ENCODE data around the gene PRPF6. TPM values are rescaled to one million over a fixed set of nuclear protein-coding genes. Genes with fewer than 3 reads are reported as not detected.
A peak's percentile ranks its signal among the peaks of the same experiment; 100 is the strongest.

The PRPF6 gene
- total and polyA plus RNA-seq, 2 of the 13 experiments (the other 11 are each of a cell fraction or from before 2014, with no cell fraction given) = 63.7 to 101 TPM

DNA sequence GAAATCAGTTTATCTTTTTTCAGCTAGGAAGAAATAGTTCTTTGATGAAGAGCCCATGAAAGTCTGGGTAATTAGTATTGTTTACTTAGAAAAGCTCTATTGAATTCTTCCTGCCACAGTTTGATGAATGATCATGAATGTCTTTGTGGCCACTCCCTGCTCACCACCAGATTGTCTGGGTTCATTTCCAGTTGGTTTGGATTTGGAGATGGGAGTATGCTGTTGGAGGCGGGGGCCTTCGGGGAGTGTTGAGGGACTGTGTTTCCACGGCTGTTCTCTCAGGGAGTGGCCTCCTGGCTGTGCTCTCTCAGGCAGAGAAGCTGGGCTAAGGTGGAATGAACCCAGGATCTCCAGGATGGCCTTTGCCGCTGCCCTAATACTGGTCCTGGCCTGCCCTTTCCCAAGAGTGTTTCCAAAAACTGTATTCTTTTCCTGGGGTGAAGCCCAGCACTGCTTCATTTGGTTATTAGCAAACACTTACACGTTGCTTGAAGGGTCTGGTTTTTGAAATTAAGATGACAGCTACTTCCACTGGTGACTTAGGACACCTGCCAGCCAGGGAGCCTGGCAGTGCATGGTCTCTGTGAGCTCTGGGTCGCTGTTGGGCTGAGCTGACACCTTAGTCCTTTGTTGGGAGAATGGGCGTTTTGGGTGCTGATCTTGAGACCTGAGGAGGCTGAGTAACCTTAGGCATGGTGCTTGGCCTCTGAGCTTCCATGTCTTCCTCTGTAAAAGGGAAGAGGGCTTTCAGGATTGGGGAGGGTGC is 23.2 kb downstream of the PRPF6 start:
- H2AFZ ChIP-seq (ENCODE audit: low read length) = no peak overlapping the region
- ChIA-PET POLR2A (interaction anchor here (1.0 kb wide), 1 partner anchor 11 kb away, joined by 3 read pairs; no protein-coding TSS in a partner anchor), CTCF (ENCODE audit: low intra/inter-chr PET ratio, low total read pairs) (no interaction called here)
- in situ Hi-C loops (cut with HindIII; ENCODE audit: extremely low pct_ligation_motif_present, low pct_unique_long_range_greater_than_20kb) (no loop called here), intact Hi-C loops (cut with micrococcal nuclease; ENCODE audit: unreplicated experiment) (no loop called here)
- no peak for TF ChIP-seq ZNF24 (IDR thresholded peaks at IDR 0.05)
- TF ChIP-seq RBM22 (optimal IDR thresholded peaks at IDR 0.05; ENCODE audit: low read length) = peak; percentile 60
- TF ChIP-seq, protein P1, sequence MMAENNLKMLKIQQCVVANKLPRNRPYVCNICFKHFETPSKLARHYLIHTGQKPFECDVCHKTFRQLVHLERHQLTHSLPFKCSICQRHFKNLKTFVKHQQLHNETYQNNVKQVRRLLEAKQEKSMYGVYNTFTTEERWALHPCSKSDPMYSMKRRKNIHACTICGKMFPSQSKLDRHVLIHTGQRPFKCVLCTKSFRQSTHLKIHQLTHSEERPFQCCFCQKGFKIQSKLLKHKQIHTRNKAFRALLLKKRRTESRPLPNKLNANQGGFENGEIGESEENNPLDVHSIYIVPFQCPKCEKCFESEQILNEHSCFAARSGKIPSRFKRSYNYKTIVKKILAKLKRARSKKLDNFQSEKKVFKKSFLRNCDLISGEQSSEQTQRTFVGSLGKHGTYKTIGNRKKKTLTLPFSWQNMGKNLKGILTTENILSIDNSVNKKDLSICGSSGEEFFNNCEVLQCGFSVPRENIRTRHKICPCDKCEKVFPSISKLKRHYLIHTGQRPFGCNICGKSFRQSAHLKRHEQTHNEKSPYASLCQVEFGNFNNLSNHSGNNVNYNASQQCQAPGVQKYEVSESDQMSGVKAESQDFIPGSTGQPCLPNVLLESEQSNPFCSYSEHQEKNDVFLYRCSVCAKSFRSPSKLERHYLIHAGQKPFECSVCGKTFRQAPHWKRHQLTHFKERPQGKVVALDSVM (CRISPR knock-in tag; IDR thresholded peaks at IDR 0.05) = no peak
- TF ChIP-seq ARID3A (IDR thresholded peaks at IDR 0.05; ENCODE audit: low read depth, low read length) = no peak
- no peak for TF ChIP-seq AHR (CRISPR knock-in tag; IDR thresholded peaks at IDR 0.05)
- TF ChIP-seq, protein P2, sequence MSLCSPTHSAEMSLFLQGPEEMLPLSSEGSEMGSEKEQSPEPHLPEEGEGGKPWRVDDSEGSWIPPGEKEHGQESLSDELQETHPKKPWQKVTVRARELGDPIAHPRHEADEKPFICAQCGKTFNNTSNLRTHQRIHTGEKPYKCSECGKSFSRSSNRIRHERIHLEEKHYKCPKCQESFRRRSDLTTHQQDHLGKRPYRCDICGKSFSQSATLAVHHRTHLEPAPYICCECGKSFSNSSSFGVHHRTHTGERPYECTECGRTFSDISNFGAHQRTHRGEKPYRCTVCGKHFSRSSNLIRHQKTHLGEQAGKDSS (CRISPR knock-in tag; IDR thresholded peaks at IDR 0.05; ENCODE audit: borderline replicate concordance, low read depth) = no peak
- TF ChIP-seq POLR2A (IDR thresholded peaks at IDR 0.05; ENCODE audit: insufficient read depth in 1 of 2, low read depth in 2 of 2, low read length in 2 of 2) = no peak
- TF ChIP-seq ZNF598 (CRISPR knock-in tag; IDR thresholded peaks at IDR 0.05; ENCODE audit: borderline replicate concordance) = no peak
- no peak for TF ChIP-seq PBX2 (CRISPR knock-in tag; IDR thresholded peaks at IDR 0.05)
- H3K4me2 ChIP-seq (ENCODE audit: low read depth, low read length) = no peak overlapping the region
- H3K27ac ChIP-seq (ENCODE audit: extremely low read length, insufficient read depth, low read length) = no peak overlapping the region
- peaks cover 57 to 82% of the 10 kb centered on the region in 2 experiments for H3K36me3 ChIP-seq (replicated peaks in 1 of 2; ENCODE audit: control insufficient read depth in 1 of 2, insufficient read depth in 2 of 2, low read length in 2 of 2)
- 97% methylated on average over 7 of the region's 7 CpGs for WGBS (ENCODE audit: low lambda C conversion rate)
- H3K4me1 ChIP-seq (ENCODE audit: insufficient read depth, low read length) = no peaks in the 10 kb centered on the region
- no peak for ATAC-seq
- H3K9me3 ChIP-seq (ENCODE audit: low read length) = no peaks in the 10 kb centered on the region
- H4K20me1 ChIP-seq (ENCODE audit: insufficient read depth, low read length) = no peaks in the 10 kb centered on the region
- H3K27me3 ChIP-seq (ENCODE audit: control insufficient read depth in 1 of 2, insufficient read depth in 2 of 2, low read length in 2 of 2) = no peaks in the 10 kb centered on the region
- DNase-seq (ENCODE audit: low spot score) = no peak
- H3K79me2 ChIP-seq (ENCODE audit: insufficient read depth, low read length) = peaks cover 9% of the 10 kb centered on the region
- FAIRE-seq = no peak
- BruUV-seq (replicated peaks) = TSS peak; percentile 36
- H3K4me3 ChIP-seq (replicated peaks in 1 of 3; ENCODE audit: insufficient read depth in 1 of 3, low read depth in 2 of 3, low read length in 3 of 3) = no peak overlapping the region
- H3K9ac ChIP-seq (ENCODE audit: insufficient read depth, low read depth, low read length) = no peak overlapping the region

All from HepG2 (cell line).